Activated CD4-positive, CD25-positive, alpha-beta regulatory T cell treated with anti-CD3 and anti-CD28 coated beads, Interleukin-2, amount 50 U/mL, for 72 hours (primary cell): ENCODE data around the gene MICAL2.

ENCODE experiments used
- DNase-seq: peaks from one replicate; pipeline ENCODE4 v3.0.0; 2021

MICAL2 gene

GRCh38 chr11:12159351-12160099 lies 49.1 kb downstream of the MICAL2 start:
- no peak for DNase-seq

GRCh38 chr11:12160231-12160630 lies 49.8 kb downstream of the MICAL2 start:
- DNase-seq, result no peak

- no peak for DNase-seq
Measured at GRCh38 chr11:12160680-12161079, 50.3 kb downstream of the MICAL2 start.

- DNase-seq, result no peak
Measured at GRCh38 chr11:12161137-12161536, 50.7 kb downstream of the MICAL2 start.

GRCh38 chr11:12161603-12162350 lies 51.4 kb downstream of the MICAL2 start:
- no peak for DNase-seq

GRCh38 chr11:12162652-12163051 lies 52.3 kb downstream of the MICAL2 start:
- DNase-seq, result no peak

GRCh38 chr11:12163181-12163941 lies 53.0 kb downstream of the MICAL2 start:
- DNase-seq, result no peak

GRCh38 chr11:12164061-12165014 lies 53.9 kb downstream of the MICAL2 start:
- no peak for DNase-seq

GRCh38 chr11:12165237-12165875 lies 55.0 kb downstream of the MICAL2 start:
- DNase-seq, result no peak

- DNase-seq, result no peak
Measured at GRCh38 chr11:12166299-12167060, 56.1 kb downstream of the MICAL2 start.

GRCh38 chr11:12167061-12168000 lies 56.9 kb downstream of the MICAL2 start:
- DNase-seq, result no peak

- no peak for DNase-seq
Measured at GRCh38 chr11:12168114-12168513, 57.7 kb downstream of the MICAL2 start.

- DNase-seq, result no peak
Measured at GRCh38 chr11:12169822-12170221, 59.4 kb downstream of the MICAL2 start.

GRCh38 chr11:12170501-12170900 lies 60.1 kb downstream of the MICAL2 start:
- no peak for DNase-seq

GRCh38 chr11:12170984-12171383 lies 60.6 kb downstream of the MICAL2 start:
- no peak for DNase-seq

GRCh38 chr11:12171921-12172320 lies 61.5 kb downstream of the MICAL2 start:
- no peak for DNase-seq

GRCh38 chr11:12172493-12173013 lies 62.2 kb downstream of the MICAL2 start:
- DNase-seq, result no peak

GRCh38 chr11:12173111-12173510 lies 62.7 kb downstream of the MICAL2 start:
- no peak for DNase-seq

- DNase-seq, result no peak
Measured at GRCh38 chr11:12174128-12174476, 63.7 kb downstream of the MICAL2 start.
